ENCODE data around the gene ITM2C.

ITM2C gene

GRCh38 chr2:230908595-230909191 is 44.0 kb downstream of the ITM2C start:
- no peak for FAIRE-seq

GRCh38 chr2:230909841-230910545 is 45.3 kb downstream of the ITM2C start:
- no peak for FAIRE-seq

- FAIRE-seq: no peak
Measured at GRCh38 chr2:230910546-230911177, 45.9 kb downstream of the ITM2C start.

GRCh38 chr2:230912046-230912445 is 47.3 kb downstream of the ITM2C start:
- FAIRE-seq: no peak

GRCh38 chr2:230912724-230913123 is 48.0 kb downstream of the ITM2C start:
- no peak for FAIRE-seq

GRCh38 chr2:230913406-230914143 is 48.8 kb downstream of the ITM2C start:
- no peak for FAIRE-seq

GRCh38 chr2:230914886-230915285 is 50.1 kb downstream of the ITM2C start:
- FAIRE-seq: no peak

- FAIRE-seq: no peak
Measured at GRCh38 chr2:230915319-230915718, 50.6 kb downstream of the ITM2C start.

- FAIRE-seq: no peak
Measured at GRCh38 chr2:230916218-230916617, 51.5 kb downstream of the ITM2C start.

GRCh38 chr2:230919240-230919639 is 54.5 kb downstream of the ITM2C start:
- FAIRE-seq: no peak

- no peak for FAIRE-seq
Measured at GRCh38 chr2:230919681-230920080, 54.9 kb downstream of the ITM2C start.

GRCh38 chr2:230920167-230920566 is 55.4 kb downstream of the ITM2C start:
- no peak for FAIRE-seq

GRCh38 chr2:230921806-230922595 is 57.3 kb downstream of the ITM2C start:
- no peak for FAIRE-seq

GRCh38 chr2:230922951-230923717 is 58.4 kb downstream of the ITM2C start:
- FAIRE-seq: no peak

- no peak for FAIRE-seq
Measured at GRCh38 chr2:230924092-230924469, 59.3 kb downstream of the ITM2C start.

- FAIRE-seq: no peak
Measured at GRCh38 chr2:230924470-230925341, 60.0 kb downstream of the ITM2C start, which contains the start of gene GPR55. Gene GPR55, minus strand, starts transcription at chr2:230925242. Its CDS starts 14,280 bp downstream, at chr2:230910962.

- no peak for FAIRE-seq
Measured at GRCh38 chr2:230925443-230925878, 60.7 kb downstream of the ITM2C start.

- no peak for FAIRE-seq
Measured at GRCh38 chr2:230925879-230926765, 61.4 kb downstream of the ITM2C start.

- no peak for FAIRE-seq
Measured at GRCh38 chr2:230927711-230928341, 63.1 kb downstream of the ITM2C start.

Data from colon (tissue), 2 donors.